Nephron (organoid): ENCODE data around the gene SACS.
"Not testable (repeated sequence)": the region's sequence is repeated elsewhere in the genome, so short reads cannot be mapped to it uniquely, and the experiment has no call there.

Source experiments
- H3K27ac Mint-ChIP-seq, 3 experiments: 2 replicates each; pipeline ENCODE4 v1.8.0; 2020; ENCODE audit warnings: mixed read lengths in 3 of 3, mild to moderate bottlenecking in 2 of 3, moderate library complexity in 1 of 3
- H3K27me3 Mint-ChIP-seq: 2 replicates; pipeline ENCODE4 v1.8.0; 2021; ENCODE audit warnings: low read depth, mild to moderate bottlenecking, moderate library complexity, mixed read lengths
- H3K36me3 Mint-ChIP-seq: 2 replicates; pipeline ENCODE4 v1.8.0; 2020; ENCODE audit warnings: low read depth, mixed read lengths
- H3K4me1 Mint-ChIP-seq: 2 replicates; pipeline ENCODE4 v1.8.0; 2020; ENCODE audit warnings: mixed read lengths
- H3K4me3 Mint-ChIP-seq, 3 experiments: 2 replicates each; pipeline ENCODE4 v1.8.0; 2020; ENCODE audit warnings: mild to moderate bottlenecking in 3 of 3, mixed read lengths in 3 of 3, moderate library complexity in 2 of 3
- H3K9me3 Mint-ChIP-seq: 2 replicates; pipeline ENCODE4 v1.8.0; 2020; ENCODE audit warnings: mixed read lengths
- CTCF ChIP-seq, 3 experiments: fragments of 200-600 bp; sonication (generic); IDR thresholded peaks; one replicate each; pipeline ENCODE4 v1.5.0; 2021; ENCODE audit warnings: antibody characterized with exemption in 3 of 3; ENCODE audit not compliant: unreplicated experiment in 3 of 3

Gene SACS

DNA sequence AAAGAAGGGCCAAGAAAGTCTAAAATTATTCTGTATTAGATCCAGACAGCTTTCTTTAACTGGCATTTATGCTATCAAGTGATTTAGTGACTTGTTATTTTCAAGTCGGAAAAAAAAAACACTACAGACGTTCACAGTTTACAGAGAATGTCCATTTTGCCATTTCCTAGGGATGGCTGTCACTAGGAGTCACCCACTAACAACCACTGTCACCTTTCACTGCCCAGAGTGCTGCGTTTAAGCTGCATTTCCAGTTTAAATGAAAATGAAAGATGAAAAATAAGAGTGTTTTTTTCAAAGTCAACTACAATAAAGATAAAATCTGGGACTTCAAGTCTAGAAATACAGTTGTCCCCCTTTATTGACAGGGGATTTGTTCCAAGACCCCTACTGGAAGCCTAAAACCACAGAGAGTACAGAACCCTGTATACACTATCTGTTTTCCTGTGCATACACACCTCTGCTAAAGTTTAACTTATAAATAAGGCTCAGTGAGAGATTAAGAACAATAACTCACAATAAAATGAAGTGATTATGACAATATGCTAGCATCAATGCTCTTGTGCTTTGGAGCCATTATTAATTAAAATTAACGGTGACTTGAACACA lies 112.5 kb downstream of the SACS start:
- no peak for TF ChIP-seq CTCF (IDR thresholded peaks at IDR 0.05; ENCODE audit: unreplicated experiment in 3 of 3)
- peak overlapping the region in 2 of 3 experiments; percentile 56 to 65 for H3K4me3 Mint-ChIP-seq
- H3K4me1 Mint-ChIP-seq: peaks cover 43% of the 10 kb centered on the region
- no peaks in the 10 kb centered on the region for H3K27me3 Mint-ChIP-seq
- H3K27ac Mint-ChIP-seq: peak overlapping the region; percentile 7 to 90 (median 34)
- no peaks in the 10 kb centered on the region for H3K9me3 Mint-ChIP-seq
- no peaks in the 10 kb centered on the region for H3K36me3 Mint-ChIP-seq

GRCh38 chr13:23319883-23320224 lies 113.6 kb downstream of the SACS start:
- no peak overlapping the region for H3K4me3 Mint-ChIP-seq
- no peaks in the 10 kb centered on the region for H3K9me3 Mint-ChIP-seq
- H3K27ac Mint-ChIP-seq: peak overlapping the region in 2 of 3 experiments; percentile 2 to 53
- H3K4me1 Mint-ChIP-seq: peaks cover 42% of the 10 kb centered on the region
- H3K27me3 Mint-ChIP-seq: no peaks in the 10 kb centered on the region
- TF ChIP-seq CTCF (IDR thresholded peaks at IDR 0.05; ENCODE audit: unreplicated experiment in 3 of 3): peak in 2 of 3 experiments; percentile 7 to 8
- no peaks in the 10 kb centered on the region for H3K36me3 Mint-ChIP-seq

- not testable (repeated sequence) for H3K27ac Mint-ChIP-seq, H3K27me3 Mint-ChIP-seq, H3K4me3 Mint-ChIP-seq, H3K4me1 Mint-ChIP-seq
- peaks cover 14% of the 10 kb centered on the region for H3K9me3 Mint-ChIP-seq
- peaks cover 12% of the 10 kb centered on the region for H3K36me3 Mint-ChIP-seq
Observed at GRCh38 chr13:23314837-23315236, 118.7 kb downstream of the SACS start.

DNA sequence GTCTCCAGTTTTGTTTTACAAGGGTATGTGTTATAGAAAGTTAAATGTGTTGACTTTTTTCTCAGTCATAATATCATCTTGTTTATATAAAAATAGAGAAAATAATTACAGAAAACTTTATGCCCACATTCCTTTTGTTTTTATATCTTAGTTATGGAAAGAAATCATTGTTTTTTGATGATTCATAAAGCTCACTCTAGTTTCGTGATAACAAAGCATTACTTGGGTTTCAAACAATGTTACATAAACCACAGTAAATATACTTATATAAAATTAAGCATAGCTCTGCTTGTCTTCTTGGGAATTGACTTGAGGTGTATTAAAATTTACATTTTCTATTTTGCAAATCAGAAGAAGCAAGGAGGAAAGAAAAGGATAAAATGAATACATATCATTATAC lies 140.9 kb downstream of the SACS start:
- Mint-ChIP-seq H3K4me3 (no peak overlapping the region), H3K27ac (no peak overlapping the region), H3K9me3 (no peaks in the 10 kb centered on the region), H3K27me3 (no peaks in the 10 kb centered on the region), H3K36me3 (peaks cover 4% of the 10 kb centered on the region), H3K4me1 (peaks cover 20% of the 10 kb centered on the region)
- no peak for TF ChIP-seq CTCF (IDR thresholded peaks at IDR 0.05; ENCODE audit: unreplicated experiment in 3 of 3)

DNA sequence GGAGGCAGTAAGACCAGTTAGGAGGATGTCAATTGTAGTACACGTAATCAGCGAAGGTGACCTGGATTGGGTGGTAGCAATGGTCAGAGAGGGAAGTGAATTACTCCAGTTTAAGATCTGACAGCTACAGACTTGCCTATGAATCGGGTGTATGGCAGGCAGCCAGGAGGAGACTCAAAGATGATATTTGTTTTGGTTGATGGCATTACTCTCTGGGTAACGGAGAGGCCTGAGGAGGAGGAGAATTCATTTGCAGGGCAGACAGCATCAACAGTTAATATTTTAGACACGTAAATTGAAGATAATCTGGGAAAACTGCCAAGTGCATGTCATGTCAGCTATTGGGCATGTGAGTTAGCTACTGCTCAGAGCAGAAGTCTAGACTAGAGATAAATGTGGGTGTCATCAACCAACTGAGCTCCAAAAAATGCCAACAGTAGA lies 143.6 kb downstream of the SACS start:
- TF ChIP-seq CTCF (IDR thresholded peaks at IDR 0.05; ENCODE audit: unreplicated experiment in 3 of 3): no peak
- H3K4me1 Mint-ChIP-seq: peaks cover 20% of the 10 kb centered on the region
- H3K27me3 Mint-ChIP-seq: no peaks in the 10 kb centered on the region
- no peaks in the 10 kb centered on the region for H3K9me3 Mint-ChIP-seq
- H3K4me3 Mint-ChIP-seq: no peak overlapping the region
- H3K36me3 Mint-ChIP-seq: no peaks in the 10 kb centered on the region
- peak overlapping the region in 2 of 3 experiments; percentile 28 to 29 for H3K27ac Mint-ChIP-seq

- no peaks in the 10 kb centered on the region for H3K36me3 Mint-ChIP-seq
- no peak overlapping the region for H3K4me3 Mint-ChIP-seq
- no peaks in the 10 kb centered on the region for H3K27me3 Mint-ChIP-seq
- peaks cover 20% of the 10 kb centered on the region for H3K4me1 Mint-ChIP-seq
- peak overlapping the region in 2 of 3 experiments; percentile 33 to 42 for H3K27ac Mint-ChIP-seq
- no peak for TF ChIP-seq CTCF (IDR thresholded peaks at IDR 0.05; ENCODE audit: unreplicated experiment in 3 of 3)
- peaks cover 8% of the 10 kb centered on the region for H3K9me3 Mint-ChIP-seq
Observed at GRCh38 chr13:23288995-23289394, 144.5 kb downstream of the SACS start.
